Mononuclear cell (primary cell): Measurements from ENCODE around the gene C10orf120. TPM values are rescaled to one million over a fixed set of nuclear protein-coding genes. Genes with fewer than 3 reads are reported as not detected.

ENCODE experiments used
- H3K27me3 ChIP-seq: 2 replicates; pipeline ENCODE4 v1.6.0; 2011; ENCODE audit warnings: low read length, control low read depth; ENCODE audit not compliant: insufficient read depth
- H3K4me1 ChIP-seq: 2 replicates; pipeline ENCODE4 v1.5.1; 2011; ENCODE audit warnings: mild to moderate bottlenecking, low read length, control low read depth; ENCODE audit not compliant: insufficient read depth
- H3K4me3 ChIP-seq: 2 replicates; pipeline ENCODE4 v1.5.1; 2011; ENCODE audit warnings: mild to moderate bottlenecking, low read length, moderate library complexity
- H3K9me3 ChIP-seq: 2 replicates; pipeline ENCODE4 v1.5.1; 2011; ENCODE audit warnings: low read depth, mild to moderate bottlenecking, control low read depth, low read length
- total RNA-seq: library from RNA; depleted of rRNA; stranded (reverse); fragments of >200 nt; gene quantifications from one replicate; pipeline ENCODE4 v1.2.3, GENCODE V29; 2012

C10orf120 gene
- total RNA-seq, 1 donor, result not detected

DNA sequence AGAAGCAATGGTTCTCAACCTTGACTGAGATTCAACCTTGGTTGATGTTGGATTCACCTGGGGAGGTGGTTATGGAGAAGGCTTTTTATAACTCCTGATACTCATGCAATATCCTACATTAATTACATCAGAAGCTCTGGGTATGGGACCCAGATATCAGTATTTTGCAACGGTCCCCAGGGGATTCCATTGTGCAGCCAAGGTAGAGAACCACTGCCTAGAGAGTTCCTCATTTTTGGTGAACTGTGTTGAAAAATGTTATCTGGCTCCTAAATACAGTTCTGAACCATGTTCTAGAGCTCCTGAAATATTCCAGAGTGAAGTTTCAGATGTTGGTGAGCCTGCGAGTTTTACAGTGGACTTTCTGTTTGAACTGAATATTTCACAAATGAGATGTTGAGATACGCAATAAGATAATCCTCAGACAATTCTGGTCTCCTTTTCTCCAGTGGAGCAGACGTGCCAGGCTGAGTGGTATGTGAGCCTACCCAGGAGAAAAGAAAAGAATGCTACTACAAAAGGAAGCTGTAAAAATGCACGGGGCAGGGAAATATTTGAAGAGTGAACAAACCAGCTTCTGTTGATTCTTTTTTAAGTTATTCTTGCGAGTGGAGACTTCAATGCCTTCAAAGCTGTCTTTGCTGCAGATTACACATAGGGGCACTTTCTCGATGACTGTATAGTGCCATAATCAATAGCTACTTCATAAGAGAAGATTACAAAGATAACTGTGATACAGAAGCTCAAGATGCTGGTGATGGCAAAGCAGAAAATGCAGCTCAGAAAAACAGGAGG is 13.6 kb upstream of the C10orf120 start:
- Histone ChIP-seq H3K4me1 (no peaks in the 10 kb centered on the region), H3K9me3 (no peaks in the 10 kb centered on the region), H3K4me3 (no peak overlapping the region), H3K27me3 (peaks cover 7% of the 10 kb centered on the region)

- no peaks in the 10 kb centered on the region for H3K9me3 ChIP-seq
- H3K4me1 ChIP-seq, result peaks cover 5% of the 10 kb centered on the region
Observed at GRCh38 chr10:122710576-122710975, 10.9 kb upstream of the C10orf120 start.

GRCh38 chr10:122709971-122710370 is 10.3 kb upstream of the C10orf120 start:
- Histone ChIP-seq H3K4me3 (no peak overlapping the region), H3K4me1 (peaks cover 5% of the 10 kb centered on the region), H3K27me3 (peaks cover 9% of the 10 kb centered on the region), H3K9me3 (no peaks in the 10 kb centered on the region)

More at GRCh38 chr10:122710576-122710975, 10.9 kb upstream of the C10orf120 start:
- Histone ChIP-seq H3K27me3 (peaks cover 9% of the 10 kb centered on the region), H3K4me3 (no peak overlapping the region)

DNA sequence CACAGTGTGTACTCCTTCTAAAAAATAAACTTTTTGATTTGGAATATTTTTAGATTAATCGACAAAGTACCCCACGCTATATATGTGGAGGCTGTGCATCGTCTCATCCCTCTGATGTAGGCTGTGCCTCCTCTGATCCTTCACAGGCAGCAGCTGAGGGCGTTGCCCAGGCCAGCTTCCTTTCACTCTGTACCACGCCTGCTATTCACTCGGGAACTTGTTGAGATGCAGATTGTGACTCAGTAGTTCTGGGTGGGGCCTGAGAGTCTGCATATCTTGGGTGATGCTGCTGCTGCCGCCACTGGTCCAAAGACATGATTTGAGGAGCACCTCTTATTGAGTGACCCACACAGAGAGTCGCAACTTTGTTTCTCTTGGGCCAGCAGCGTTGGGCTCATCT is 7.9 kb upstream of the C10orf120 start:
- no peaks in the 10 kb centered on the region for H3K9me3 ChIP-seq
- peaks cover 5% of the 10 kb centered on the region for H3K4me1 ChIP-seq

DNA sequence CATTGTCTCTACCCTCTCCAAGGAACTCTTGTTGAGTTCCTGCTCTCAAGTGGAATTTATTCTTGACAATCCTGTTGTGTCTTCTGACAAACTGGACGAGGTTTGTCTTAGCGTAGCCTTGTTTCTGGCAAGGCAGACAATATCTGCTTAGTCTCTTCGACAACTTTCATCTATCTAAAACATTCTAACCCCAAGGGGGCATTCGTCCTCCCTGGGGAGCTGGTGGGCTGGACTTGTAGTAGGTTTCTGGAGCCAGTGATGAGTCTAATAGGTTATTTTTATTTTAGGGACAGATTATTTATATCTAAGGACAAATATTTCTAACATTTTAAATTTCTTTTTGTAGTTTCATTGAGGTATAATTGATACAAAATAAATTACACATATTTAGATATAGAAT is 7.3 kb upstream of the C10orf120 start:
- Histone ChIP-seq H3K9me3 (no peaks in the 10 kb centered on the region), H3K27me3 (peaks cover 3% of the 10 kb centered on the region), H3K4me3 (no peak overlapping the region), H3K4me1 (peaks cover 5% of the 10 kb centered on the region)

More for the DNA sequence above, 7.9 kb upstream of the C10orf120 start:
- Histone ChIP-seq H3K4me3 (no peak overlapping the region), H3K27me3 (peaks cover 3% of the 10 kb centered on the region)

GRCh38 chr10:122706467-122706866 is 6.8 kb upstream of the C10orf120 start:
- Histone ChIP-seq H3K4me1 (peaks cover 5% of the 10 kb centered on the region), H3K4me3 (no peak overlapping the region), H3K27me3 (peaks cover 3% of the 10 kb centered on the region), H3K9me3 (no peaks in the 10 kb centered on the region)

DNA sequence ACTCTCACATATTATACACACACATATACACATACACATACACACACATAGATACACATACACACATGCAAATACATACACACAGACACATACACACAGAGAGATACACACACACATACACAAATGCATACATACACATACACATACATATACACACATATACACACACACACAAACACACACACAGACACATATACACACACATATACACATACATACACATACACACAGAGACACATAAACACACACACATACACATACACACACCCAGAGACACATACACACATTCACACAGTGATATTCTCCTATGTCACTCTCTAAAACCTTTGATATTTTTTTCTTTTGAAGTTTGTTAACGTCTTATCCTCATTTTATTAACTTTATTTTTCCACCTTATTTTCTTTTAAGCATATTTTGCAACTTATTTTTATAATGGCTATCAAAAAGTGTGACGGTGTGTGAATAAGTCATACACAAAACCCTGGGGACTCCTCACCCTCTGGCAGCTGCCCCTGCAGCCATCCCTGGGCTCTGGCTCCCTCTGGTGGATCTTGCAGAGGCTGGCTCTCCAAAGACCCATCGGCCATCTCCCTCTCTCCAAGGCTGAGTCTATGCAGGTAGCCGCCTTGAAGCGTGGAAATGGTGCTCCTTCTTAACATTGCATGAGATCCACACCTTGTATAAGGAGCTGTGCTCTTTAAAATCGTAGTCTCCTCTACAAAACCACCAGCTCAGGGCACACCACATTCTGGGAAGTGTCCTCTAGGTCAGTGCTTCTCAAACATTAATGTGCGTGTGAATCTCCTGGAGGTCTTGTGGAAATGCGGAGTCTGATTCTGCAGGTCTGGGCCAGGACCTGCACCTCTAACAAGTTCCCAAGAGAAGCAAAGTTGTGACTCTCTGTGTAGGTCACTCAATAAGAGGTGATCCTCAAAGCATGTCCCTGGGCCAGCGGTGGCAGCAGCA is 4.1 kb upstream of the C10orf120 start:
- H3K27me3 ChIP-seq, result peaks cover 3% of the 10 kb centered on the region
- no peaks in the 10 kb centered on the region for H3K9me3 ChIP-seq
- H3K4me3 ChIP-seq, result no peak overlapping the region
- peaks cover 5% of the 10 kb centered on the region for H3K4me1 ChIP-seq

DNA sequence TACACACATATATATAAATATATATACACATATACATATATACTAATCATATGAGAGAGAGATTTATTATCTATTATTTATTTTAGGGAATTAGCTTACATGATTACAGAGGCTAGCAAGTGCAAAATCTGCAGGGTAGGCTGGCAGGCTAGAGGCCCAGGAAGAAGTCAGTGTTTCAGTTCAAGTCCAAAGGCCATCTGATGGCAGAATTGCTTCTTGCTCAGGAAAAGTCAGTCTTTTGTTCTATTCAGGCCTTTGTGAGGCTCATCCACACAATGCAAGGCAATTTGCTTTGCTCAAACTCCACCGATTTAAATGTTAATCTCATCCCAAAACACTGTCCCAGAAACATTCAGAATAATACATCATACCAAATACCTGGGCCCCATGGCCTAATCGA is 2.6 kb upstream of the C10orf120 start:
- Histone ChIP-seq H3K4me3 (no peak overlapping the region), H3K27me3 (no peaks in the 10 kb centered on the region), H3K4me1 (no peaks in the 10 kb centered on the region), H3K9me3 (no peaks in the 10 kb centered on the region)

GRCh38 chr10:122701652-122702051 is 2.0 kb upstream of the C10orf120 start:
- Histone ChIP-seq H3K4me3 (no peak overlapping the region), H3K4me1 (no peaks in the 10 kb centered on the region), H3K9me3 (no peaks in the 10 kb centered on the region), H3K27me3 (no peaks in the 10 kb centered on the region)

DNA sequence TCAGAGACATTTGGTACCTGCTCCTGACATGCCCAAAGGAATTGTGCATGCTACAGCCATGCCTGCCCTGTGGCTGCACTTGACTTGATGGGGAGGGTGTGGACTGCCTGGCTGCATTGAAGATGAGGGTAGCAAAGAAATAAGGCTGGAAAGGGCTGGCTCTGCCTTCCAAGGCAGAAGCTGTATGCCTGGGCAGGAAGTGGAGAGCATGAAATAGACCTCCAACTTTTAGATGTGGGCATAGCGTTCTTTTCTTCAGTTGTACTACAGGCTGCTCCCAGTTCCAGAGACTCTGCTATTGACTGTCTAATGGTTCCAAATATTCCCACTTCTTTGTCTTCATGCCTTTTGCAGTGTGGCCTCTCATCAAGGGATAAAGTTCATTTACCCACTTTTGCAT is 3.0 kb downstream of the C10orf120 start:
- Histone ChIP-seq H3K27me3 (no peaks in the 10 kb centered on the region), H3K4me1 (no peaks in the 10 kb centered on the region), H3K4me3 (no peak overlapping the region), H3K9me3 (no peaks in the 10 kb centered on the region)

- no peaks in the 10 kb centered on the region for H3K9me3 ChIP-seq
- H3K4me3 ChIP-seq, result no peak overlapping the region
- H3K27me3 ChIP-seq, result no peaks in the 10 kb centered on the region
- H3K4me1 ChIP-seq, result no peaks in the 10 kb centered on the region
Observed at GRCh38 chr10:122692744-122693143, 6.9 kb downstream of the C10orf120 start.

DNA sequence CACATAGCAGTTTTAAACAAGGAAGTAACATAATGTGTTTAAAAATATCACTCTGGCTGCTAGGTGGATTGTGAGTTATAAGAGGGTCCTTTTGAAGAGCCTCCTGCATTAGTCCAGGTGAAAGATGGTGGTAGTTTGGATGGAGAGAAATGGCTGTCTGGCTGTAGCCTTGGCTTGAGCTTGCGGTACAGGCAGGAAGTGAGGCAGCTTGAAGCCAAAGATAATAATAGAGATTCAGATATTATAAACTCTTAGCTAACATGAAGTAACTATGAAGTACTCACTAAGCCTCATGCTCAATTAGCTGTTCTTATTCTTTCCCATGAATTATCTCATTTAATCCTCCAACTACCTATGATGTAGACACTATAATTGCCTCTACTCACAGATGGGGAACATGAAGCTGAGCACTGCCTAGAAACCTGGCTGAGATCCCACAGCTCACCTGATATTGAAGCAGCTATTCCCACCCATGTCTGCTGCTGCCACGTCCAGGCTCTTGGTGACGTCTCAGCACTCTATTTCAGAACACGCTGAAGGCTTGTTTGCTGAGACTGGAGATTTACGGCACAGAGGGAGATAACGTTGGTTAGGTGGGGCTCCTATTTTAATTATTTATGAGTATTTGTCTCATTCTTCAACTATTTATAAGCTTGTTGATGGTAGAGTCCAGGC is 10.4 kb downstream of the C10orf120 start:
- Histone ChIP-seq H3K9me3 (no peaks in the 10 kb centered on the region), H3K4me1 (no peaks in the 10 kb centered on the region), H3K4me3 (no peak overlapping the region), H3K27me3 (no peaks in the 10 kb centered on the region)

DNA sequence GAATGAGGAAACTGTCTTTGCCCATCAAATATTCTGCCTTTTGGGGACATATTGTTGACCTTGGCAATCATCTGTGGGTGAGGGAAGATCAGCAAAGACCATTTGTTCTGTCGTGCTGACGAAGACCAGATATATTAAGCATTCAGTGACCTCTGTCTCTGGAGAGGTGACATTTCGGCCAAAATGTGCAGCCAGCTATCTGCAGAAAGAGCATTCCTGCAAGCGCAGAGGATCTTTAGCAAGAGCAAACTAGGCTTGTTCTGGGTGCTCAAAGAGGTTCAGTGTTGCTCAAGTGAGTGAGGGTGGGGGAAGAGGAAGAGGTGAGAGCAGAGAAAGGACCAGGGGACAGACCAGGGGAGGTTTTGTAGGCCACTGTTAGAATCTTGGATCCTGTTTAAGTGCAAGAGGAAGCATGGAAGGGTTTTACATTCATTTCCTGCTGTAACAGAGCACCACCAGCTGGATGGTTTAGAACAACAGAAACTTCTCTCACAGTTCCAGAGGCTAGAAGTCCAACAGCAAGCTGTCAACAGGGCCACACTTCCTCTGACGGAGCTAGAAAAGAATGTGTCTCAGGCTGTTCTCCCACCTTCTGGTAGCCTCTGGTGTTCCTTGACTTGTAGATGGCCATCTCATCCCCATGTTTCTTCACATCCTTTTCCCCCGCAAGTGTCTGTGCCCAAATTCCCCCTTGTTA is 11.2 kb downstream of the C10orf120 start:
- H3K4me1 ChIP-seq, result no peaks in the 10 kb centered on the region
- H3K27me3 ChIP-seq, result no peaks in the 10 kb centered on the region
- no peaks in the 10 kb centered on the region for H3K9me3 ChIP-seq
- H3K4me3 ChIP-seq, result no peak overlapping the region

- Histone ChIP-seq H3K27me3 (no peaks in the 10 kb centered on the region), H3K4me3 (no peak overlapping the region), H3K4me1 (no peaks in the 10 kb centered on the region), H3K9me3 (no peaks in the 10 kb centered on the region)
Observed at GRCh38 chr10:122682522-122682921, 17.1 kb downstream of the C10orf120 start.
